HL-60/S4 treated with phorbol 12-myristate 13-acetate at 8.2 ng/mL for 4 days and 3 days (cell line): ENCODE results near the gene ACOT4.
"Not testable (repeated sequence)": the region's sequence is repeated elsewhere in the genome, so short reads cannot be mapped to it uniquely, and the experiment has no call there.

Source experiments
- in situ Hi-C: fragments of 300-500 bp; cut with MboI; formaldehyde crosslinking; loops from 2 replicates; pipeline ENCODE4 v1.15.0; 2022; ENCODE audit warnings: low sequenced_read_pairs

The ACOT4 gene

DNA sequence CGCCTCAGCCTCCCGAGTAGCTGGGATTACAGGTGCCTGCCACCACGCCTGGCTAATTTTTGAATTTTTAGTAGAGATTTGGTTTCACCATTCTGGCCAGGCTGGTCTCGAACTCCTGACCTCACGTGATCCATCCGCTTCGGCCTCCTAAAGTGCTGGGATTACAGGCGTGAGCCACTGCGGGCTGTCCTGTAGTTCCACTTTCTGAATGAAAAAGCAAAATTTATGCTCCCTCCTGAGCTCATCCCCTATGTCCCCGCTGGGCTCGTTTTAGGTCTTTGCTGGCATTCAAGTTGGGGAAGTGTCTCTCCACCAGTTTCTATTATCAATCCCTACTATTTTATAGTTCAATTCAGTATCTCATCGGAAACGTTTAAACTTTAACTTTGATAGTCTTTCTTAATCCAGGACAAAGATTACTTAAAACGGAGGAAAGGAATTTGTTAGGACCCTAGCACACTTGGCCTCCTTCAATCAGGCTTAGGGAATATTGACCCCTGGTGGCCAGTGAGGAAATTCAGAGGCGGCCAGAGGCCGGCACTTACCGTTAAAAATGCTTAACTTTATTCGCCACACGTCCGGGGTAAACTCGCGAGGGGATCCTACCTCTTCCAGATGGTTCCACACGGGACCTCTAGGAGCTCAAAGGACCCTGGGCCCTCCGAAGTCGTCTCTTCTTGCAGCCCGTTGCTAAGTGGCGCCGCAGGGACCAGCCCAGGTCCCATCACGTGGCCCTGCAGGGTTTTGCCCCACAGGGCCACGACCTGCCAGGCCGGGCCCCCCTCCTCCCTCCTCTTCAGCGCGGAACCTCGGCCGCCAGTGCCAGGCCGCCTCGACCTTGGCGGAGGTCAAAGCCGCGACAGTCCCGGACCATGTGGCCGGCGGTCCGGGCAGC lies 41.7 kb downstream of the ACOT4 start:
- in situ Hi-C loops, result no loop called here

- in situ Hi-C loops, result no loop called here
Measured at GRCh38 chr14:73634011-73634833, 42.5 kb downstream of the ACOT4 start.

GRCh38 chr14:73636355-73636754 lies 44.7 kb downstream of the ACOT4 start:
- in situ Hi-C loops, result not testable (repeated sequence)

DNA sequence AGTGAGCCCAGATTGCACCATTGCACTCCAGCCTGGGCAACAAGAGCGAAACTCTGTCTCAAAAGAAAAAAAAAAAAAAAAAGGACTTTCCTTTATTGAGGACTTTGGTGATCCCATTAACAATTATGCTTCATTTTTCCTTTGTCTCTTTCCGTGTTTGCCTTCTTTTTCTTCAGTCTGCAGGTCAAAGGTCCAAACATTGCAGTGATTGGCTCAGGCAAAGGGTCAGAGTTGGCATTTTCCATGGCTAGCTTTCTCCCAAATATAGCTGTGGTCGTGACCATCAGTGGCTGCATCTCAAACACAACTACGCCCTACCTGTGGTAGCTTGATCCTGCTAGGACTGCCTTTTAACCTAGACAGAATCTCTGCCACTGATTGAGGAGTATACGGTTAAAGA lies 46.2 kb downstream of the ACOT4 start:
- in situ Hi-C loops, result no loop called here

DNA sequence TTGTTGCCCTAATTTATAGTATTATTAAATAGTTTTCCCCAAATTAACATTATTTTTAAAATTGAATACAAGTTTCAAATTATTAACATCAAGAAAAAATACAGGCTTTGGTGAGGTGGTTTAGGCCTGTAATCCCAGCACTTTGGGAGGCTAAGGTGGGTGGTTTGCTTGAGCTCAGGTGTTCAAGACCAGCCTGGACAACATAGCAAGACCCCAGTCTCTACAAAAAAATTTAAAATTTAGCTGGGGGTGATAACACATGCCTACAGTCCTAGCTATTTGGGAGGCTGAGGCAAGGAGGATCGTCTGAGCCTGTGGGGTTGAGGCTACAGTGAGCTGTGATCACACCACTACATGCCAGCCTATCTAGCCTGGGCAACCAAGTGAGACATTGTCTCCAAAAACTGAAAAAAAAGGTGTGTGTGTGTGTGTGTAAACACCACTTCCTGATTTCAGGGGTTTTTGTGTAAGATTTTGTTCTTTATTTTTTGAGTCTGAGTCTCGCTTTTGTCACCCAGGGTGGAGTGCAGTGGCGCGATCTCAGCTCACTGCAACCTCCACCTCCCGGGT lies 49.2 kb downstream of the ACOT4 start:
- in situ Hi-C loops, result no loop called here

- in situ Hi-C loops, result no loop called here
Measured at GRCh38 chr14:73644531-73645247, 53.0 kb downstream of the ACOT4 start, which contains the start of gene DNAL1. Gene DNAL1, plus strand, starts transcription at chr14:73644986. Its CDS starts 54 bp downstream, at chr14:73645040.

GRCh38 chr14:73645248-73645610 lies 53.6 kb downstream of the ACOT4 start:
- in situ Hi-C loops, result no loop called here
